PFSK-1 (cell line): ENCODE data around the gene YLPM1.

Source experiments
- FOXP2 ChIP-seq: optimal IDR thresholded peaks from 2 replicates; pipeline ENCODE3; 2011; ENCODE audit warnings: borderline replicate concordance, control low read depth, inconsistent platforms; ENCODE audit not compliant: insufficient read depth; ENCODE audit errors: extremely low read length, extremely low read depth
- POLR2AphosphoS5 ChIP-seq: IDR thresholded peaks from 2 replicates; pipeline ENCODE4 v1.6.1; 2012; ENCODE audit warnings: low read depth, mild to moderate bottlenecking, control low read depth, low read length, moderate library complexity
- SIN3A ChIP-seq: IDR thresholded peaks from 2 replicates; pipeline ENCODE4 v1.6.1; 2012; ENCODE audit warnings: mild to moderate bottlenecking, low read length, moderate library complexity, borderline replicate concordance; ENCODE audit not compliant: insufficient read depth
- TAF1 ChIP-seq: IDR thresholded peaks from 2 replicates; pipeline ENCODE4 v1.6.1; 2012; ENCODE audit warnings: low read length, control low read depth, borderline replicate concordance; ENCODE audit not compliant: insufficient read depth
- TF ChIP-seq, protein P1 (sequence below), 2 experiments: IDR thresholded peaks; 2 replicates each; pipeline versions ENCODE4 v1.6.1 to v1.8.0; 2011 to 2012; ENCODE audit warnings: low read depth in 2 of 2, low read length in 2 of 2, control low read depth in 1 of 2, inconsistent platforms in 1 of 2, mild to moderate bottlenecking in 1 of 2, moderate library complexity in 1 of 2; ENCODE audit not compliant: insufficient read depth in 1 of 2

The YLPM1 gene

GRCh38 chr14:74765721-74766120 lies 2.6 kb downstream of the YLPM1 start:
- TF ChIP-seq SIN3A (no peak), FOXP2 (no peak), POLR2AphosphoS5 (no peak), TAF1 (no peak)
- TF ChIP-seq, protein P1, sequence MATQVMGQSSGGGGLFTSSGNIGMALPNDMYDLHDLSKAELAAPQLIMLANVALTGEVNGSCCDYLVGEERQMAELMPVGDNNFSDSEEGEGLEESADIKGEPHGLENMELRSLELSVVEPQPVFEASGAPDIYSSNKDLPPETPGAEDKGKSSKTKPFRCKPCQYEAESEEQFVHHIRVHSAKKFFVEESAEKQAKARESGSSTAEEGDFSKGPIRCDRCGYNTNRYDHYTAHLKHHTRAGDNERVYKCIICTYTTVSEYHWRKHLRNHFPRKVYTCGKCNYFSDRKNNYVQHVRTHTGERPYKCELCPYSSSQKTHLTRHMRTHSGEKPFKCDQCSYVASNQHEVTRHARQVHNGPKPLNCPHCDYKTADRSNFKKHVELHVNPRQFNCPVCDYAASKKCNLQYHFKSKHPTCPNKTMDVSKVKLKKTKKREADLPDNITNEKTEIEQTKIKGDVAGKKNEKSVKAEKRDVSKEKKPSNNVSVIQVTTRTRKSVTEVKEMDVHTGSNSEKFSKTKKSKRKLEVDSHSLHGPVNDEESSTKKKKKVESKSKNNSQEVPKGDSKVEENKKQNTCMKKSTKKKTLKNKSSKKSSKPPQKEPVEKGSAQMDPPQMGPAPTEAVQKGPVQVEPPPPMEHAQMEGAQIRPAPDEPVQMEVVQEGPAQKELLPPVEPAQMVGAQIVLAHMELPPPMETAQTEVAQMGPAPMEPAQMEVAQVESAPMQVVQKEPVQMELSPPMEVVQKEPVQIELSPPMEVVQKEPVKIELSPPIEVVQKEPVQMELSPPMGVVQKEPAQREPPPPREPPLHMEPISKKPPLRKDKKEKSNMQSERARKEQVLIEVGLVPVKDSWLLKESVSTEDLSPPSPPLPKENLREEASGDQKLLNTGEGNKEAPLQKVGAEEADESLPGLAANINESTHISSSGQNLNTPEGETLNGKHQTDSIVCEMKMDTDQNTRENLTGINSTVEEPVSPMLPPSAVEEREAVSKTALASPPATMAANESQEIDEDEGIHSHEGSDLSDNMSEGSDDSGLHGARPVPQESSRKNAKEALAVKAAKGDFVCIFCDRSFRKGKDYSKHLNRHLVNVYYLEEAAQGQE (IDR thresholded peaks at IDR 0.05; ENCODE audit: insufficient read depth in 1 of 2, low read depth in 2 of 2, low read length in 2 of 2) = no peak

GRCh38 chr14:74771399-74771798 lies 8.3 kb downstream of the YLPM1 start:
- TF ChIP-seq, protein P1 (IDR thresholded peaks at IDR 0.05; ENCODE audit: insufficient read depth in 1 of 2, low read depth in 2 of 2, low read length in 2 of 2) = no peak
- no peak for TF ChIP-seq POLR2AphosphoS5
- TF ChIP-seq FOXP2 = no peak
- TF ChIP-seq SIN3A = no peak
- no peak for TF ChIP-seq TAF1

- TF ChIP-seq TAF1 (no peak), FOXP2 (no peak), SIN3A (no peak), POLR2AphosphoS5 (no peak)
- TF ChIP-seq, protein P1 (IDR thresholded peaks at IDR 0.05; ENCODE audit: insufficient read depth in 1 of 2, low read depth in 2 of 2, low read length in 2 of 2) = no peak
Observed at GRCh38 chr14:74784634-74785033, 21.5 kb downstream of the YLPM1 start.

DNA sequence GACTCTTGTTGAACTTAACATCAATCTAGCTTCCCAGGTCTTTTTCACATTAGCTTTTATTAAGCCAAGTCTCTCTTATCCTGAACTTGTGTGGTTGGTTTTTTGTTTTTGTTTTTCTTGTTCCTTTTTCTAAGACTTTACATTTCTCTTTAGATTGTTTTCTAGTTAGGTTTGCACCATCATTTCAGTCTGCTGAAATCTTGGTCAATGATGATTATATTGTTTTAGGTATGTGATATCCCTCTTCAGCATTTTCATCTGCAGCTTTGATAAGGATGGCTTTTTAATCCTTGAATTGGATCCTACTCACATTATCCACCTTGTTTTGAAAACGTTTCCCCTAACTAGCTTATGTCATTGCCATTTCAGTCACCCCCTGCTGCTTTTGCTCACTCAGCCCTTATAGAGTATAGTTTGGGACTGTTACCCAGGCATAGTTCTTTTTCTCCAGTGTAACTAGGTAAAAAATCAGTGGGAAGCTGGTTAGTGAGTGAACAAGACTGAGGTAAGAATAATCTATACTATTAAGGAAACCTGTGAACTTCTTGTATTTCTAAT lies 22.0 kb downstream of the YLPM1 start:
- no peak for TF ChIP-seq FOXP2
- TF ChIP-seq POLR2AphosphoS5 = no peak
- TF ChIP-seq TAF1 = no peak
- TF ChIP-seq SIN3A = no peak
- TF ChIP-seq, protein P1 (IDR thresholded peaks at IDR 0.05; ENCODE audit: insufficient read depth in 1 of 2, low read depth in 2 of 2, low read length in 2 of 2) = no peak

DNA sequence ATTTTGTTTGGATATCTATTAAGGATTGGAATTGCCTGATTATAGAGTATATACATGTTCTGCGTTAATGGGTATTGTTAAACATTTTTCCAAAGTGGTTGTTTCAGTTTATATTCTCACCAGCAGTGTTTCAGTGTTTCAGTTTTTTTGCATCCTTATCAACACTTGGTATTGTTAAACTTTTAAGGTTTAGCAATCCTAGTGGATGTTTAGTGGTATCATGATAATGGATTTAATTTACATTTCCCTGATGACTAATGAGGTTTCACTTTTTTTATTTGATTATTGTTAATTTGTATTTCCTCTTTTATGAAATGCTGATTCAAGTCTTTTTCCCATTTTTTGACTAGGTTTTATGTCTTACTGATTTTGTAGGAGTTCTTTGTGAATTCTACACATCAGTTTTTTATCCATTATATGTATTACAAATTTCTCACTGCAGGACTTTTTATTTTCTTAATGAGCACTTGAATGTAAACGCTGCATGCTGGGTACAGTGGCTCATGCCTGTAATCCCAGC lies 23.7 kb downstream of the YLPM1 start:
- TF ChIP-seq SIN3A (no peak), FOXP2 (no peak), POLR2AphosphoS5 (no peak), TAF1 (no peak)
- TF ChIP-seq, protein P1 (IDR thresholded peaks at IDR 0.05; ENCODE audit: insufficient read depth in 1 of 2, low read depth in 2 of 2, low read length in 2 of 2) = no peak
